HepG2 (cell line): ENCODE results near the gene SP110. TPM values are rescaled to one million over a fixed set of nuclear protein-coding genes. Genes with fewer than 3 reads are reported as not detected.

ENCODE experiments used
- ATAD3A ChIP-seq: sonication (generic); formaldehyde crosslinking; IDR thresholded peaks from 2 replicates; pipeline ENCODE4 v1.4.0; 2020; ENCODE audit warnings: missing genetic modification reagents
- RORA ChIP-seq: sonication (generic); formaldehyde crosslinking; IDR thresholded peaks from 2 replicates; pipeline ENCODE4 v1.5.0; 2020; ENCODE audit warnings: mild to moderate bottlenecking, missing genetic modification reagents, moderate library complexity
- RXRA ChIP-seq: sonication (generic); formaldehyde crosslinking; IDR thresholded peaks from 2 replicates; pipeline ENCODE4 v1.5.1; 2020; ENCODE audit warnings: missing genetic modification reagents
- SP5 ChIP-seq: IDR thresholded peaks from 2 replicates; pipeline ENCODE4 v1.6.1; 2016; ENCODE audit warnings: low read depth, borderline replicate concordance
- ZFP90 ChIP-seq: sonication (generic); formaldehyde crosslinking; IDR thresholded peaks from 2 replicates; pipeline ENCODE4 v1.8.0; 2022; ENCODE audit warnings: missing genetic modification reagents, mild to moderate bottlenecking, inconsistent platforms, borderline replicate concordance
- ZMYM3 ChIP-seq: sonication (generic); formaldehyde crosslinking; IDR thresholded peaks from 2 replicates; pipeline ENCODE4 v1.5.1; 2020; ENCODE audit warnings: mild to moderate bottlenecking, missing genetic modification reagents
- ZNF142 ChIP-seq: sonication (generic); formaldehyde crosslinking; IDR thresholded peaks from 2 replicates; pipeline ENCODE4 v1.4.0; 2020; ENCODE audit warnings: missing genetic modification reagents
- ZNF230 ChIP-seq: sonication (generic); formaldehyde crosslinking; IDR thresholded peaks from 2 replicates; pipeline ENCODE4 v1.4.0; 2020; ENCODE audit warnings: mild to moderate bottlenecking, missing genetic modification reagents
- ZNF367 ChIP-seq: sonication (generic); formaldehyde crosslinking; IDR thresholded peaks from 2 replicates; pipeline ENCODE4 v1.4.0; 2020; ENCODE audit warnings: missing genetic modification reagents, borderline replicate concordance
- ZNF510 ChIP-seq: sonication (generic); formaldehyde crosslinking; IDR thresholded peaks from 2 replicates; pipeline ENCODE4 v1.4.0; 2020; ENCODE audit warnings: low read depth, mild to moderate bottlenecking, missing genetic modification reagents
- ZNF616 ChIP-seq: sonication (generic); formaldehyde crosslinking; IDR thresholded peaks from 2 replicates; pipeline ENCODE4 v1.5.0; 2020; ENCODE audit warnings: low read depth, mild to moderate bottlenecking, missing genetic modification reagents
- ZNF646 ChIP-seq: sonication (generic); formaldehyde crosslinking; IDR thresholded peaks from 2 replicates; pipeline ENCODE4 v1.9.0; 2021; ENCODE audit warnings: mild to moderate bottlenecking, missing genetic modification reagents
- ZNF770 ChIP-seq: sonication (generic); formaldehyde crosslinking; IDR thresholded peaks from 2 replicates; pipeline ENCODE4 v1.5.0; 2020; ENCODE audit warnings: mild to moderate bottlenecking, missing genetic modification reagents
- ZSCAN30 ChIP-seq: sonication (generic); formaldehyde crosslinking; IDR thresholded peaks from 2 replicates; pipeline ENCODE4 v1.5.0; 2020; ENCODE audit warnings: mild to moderate bottlenecking, missing genetic modification reagents
- polyA plus RNA-seq, 8 experiments: library from polyadenylated mRNA; depleted of rRNA in 3 of 8; stranded (reverse) in 7 of 8; unstranded in 1 of 8; fragments of >200 nt; fragmentation: Illumina TruSeq in 4 of 8; extraction: Trizol in 4 of 8; gene quantifications; 2 replicates each; pipeline versions ENCODE4 v1.2.1 to v1.2.3, GENCODE V29; 2011 to 2016; ENCODE audit warnings: low read depth in 4 of 8, missing spikeins in 1 of 8, mixed read lengths in 1 of 8; ENCODE audit not compliant: insufficient read depth in 1 of 8
- total RNA-seq, 5 experiments: library from RNA; depleted of rRNA; stranded (reverse); fragments of >200 nt; fragmentation: Illumina TruSeq; extraction: Trizol; gene quantifications; 2 replicates each; pipeline ENCODE4 v1.2.3, GENCODE V29; 2016; ENCODE audit warnings: low read depth in 1 of 5

SP110 gene
- total and polyA plus RNA-seq, 2 of the 13 experiments (the other 11 are each of a cell fraction or from before 2014, with no cell fraction given), result 7.9 to 10.4 TPM

GRCh38 chr2:230219419-230220331, at the start of gene SP110 (continued):
- TF ChIP-seq ZNF142 (CRISPR knock-in tag), result no peak
- 0 out of 2 replicates have a peak, but pooled peaks have one; percentile 56 for TF ChIP-seq ZNF230
- TF ChIP-seq ZNF770, result no peak
- TF ChIP-seq SP5, result no peak
- no peak for TF ChIP-seq ATAD3A (CRISPR knock-in tag)
- TF ChIP-seq ZMYM3 (CRISPR knock-in tag), result no peak; the same call in 1 of the 2 replicates
- no peak for TF ChIP-seq ZFP90 (CRISPR knock-in tag)
- TF ChIP-seq ZSCAN30, result no peak
- TF ChIP-seq RORA (CRISPR knock-in tag), result 0 out of 2 replicates have a peak, but pooled peaks have one; percentile 44
- TF ChIP-seq RXRA, result no peak
- TF ChIP-seq ZNF510 (CRISPR knock-in tag), result no peak
- TF ChIP-seq ZNF367 (CRISPR knock-in tag), result no peak
- TF ChIP-seq ZNF616 (CRISPR knock-in tag), result no peak
- TF ChIP-seq ZNF646 (CRISPR knock-in tag), result no peak
